GM19043 (cell line): ENCODE measurements around the gene ADGRG2.
"Not testable (repeated sequence)": the region's sequence is repeated elsewhere in the genome, so short reads cannot be mapped to it uniquely, and the experiment has no call there.

Experiments
- ATAC-seq: cut with Tn5 transposase; IDR thresholded peaks from one replicate; pipeline ENCODE4 v1.9.1; 2021; ENCODE audit warnings: low read depth; ENCODE audit not compliant: unreplicated experiment

The ADGRG2 gene

GRCh38 chrX:19007011-19007410 is 115.3 kb downstream of the ADGRG2 start:
- ATAC-seq = no peak

- ATAC-seq = no peak
Observed at GRCh38 chrX:19005909-19006308, 116.4 kb downstream of the ADGRG2 start.

- no peak for ATAC-seq
Observed at GRCh38 chrX:19003756-19004155, 118.5 kb downstream of the ADGRG2 start.

- no peak for ATAC-seq
Observed at GRCh38 chrX:18998653-18999052, 123.6 kb downstream of the ADGRG2 start.

GRCh38 chrX:18997916-18998315 is 124.4 kb downstream of the ADGRG2 start:
- no peak for ATAC-seq

- ATAC-seq = no peak
Observed at GRCh38 chrX:18996536-18996935, 125.7 kb downstream of the ADGRG2 start.

GRCh38 chrX:18995221-18995620 is 127.0 kb downstream of the ADGRG2 start:
- no peak for ATAC-seq

- ATAC-seq = no peak
Observed at GRCh38 chrX:18994713-18995112, 127.6 kb downstream of the ADGRG2 start.

GRCh38 chrX:18992829-18993228 is 129.4 kb downstream of the ADGRG2 start:
- ATAC-seq = no peak

GRCh38 chrX:18985186-18985435 is 137.2 kb downstream of the ADGRG2 start:
- no peak for ATAC-seq

GRCh38 chrX:18984381-18985185 is 137.7 kb downstream of the ADGRG2 start:
- peak; percentile 76 for ATAC-seq

GRCh38 chrX:18983666-18984380 is 138.4 kb downstream of the ADGRG2 start, which contains the start of gene PHKA2:
TSS of gene PHKA2 (minus strand) at chrX:18984114. CDS start at chrX:18983932, 182 bp downstream.
- peak; percentile 36 for ATAC-seq

- ATAC-seq = no peak
Observed at GRCh38 chrX:18981124-18981807, 141.0 kb downstream of the ADGRG2 start.

GRCh38 chrX:18980262-18980661 is 142.0 kb downstream of the ADGRG2 start:
- ATAC-seq = not testable (repeated sequence)

GRCh38 chrX:18974993-18975392 is 147.3 kb downstream of the ADGRG2 start:
- no peak for ATAC-seq

- no peak for ATAC-seq
Observed at GRCh38 chrX:18973527-18974192, 148.6 kb downstream of the ADGRG2 start.

GRCh38 chrX:18971506-18971905 is 150.8 kb downstream of the ADGRG2 start:
- ATAC-seq = no peak

- ATAC-seq = no peak
Observed at GRCh38 chrX:18970465-18970864, 151.8 kb downstream of the ADGRG2 start.

- ATAC-seq = no peak
Observed at GRCh38 chrX:18966624-18967023, 155.6 kb downstream of the ADGRG2 start.

GRCh38 chrX:18964901-18965300 is 157.4 kb downstream of the ADGRG2 start:
- ATAC-seq = no peak

- ATAC-seq = no peak
Observed at GRCh38 chrX:18964026-18964425, 158.2 kb downstream of the ADGRG2 start.
